ENCODE results near the gene NCOA1.

DNA sequence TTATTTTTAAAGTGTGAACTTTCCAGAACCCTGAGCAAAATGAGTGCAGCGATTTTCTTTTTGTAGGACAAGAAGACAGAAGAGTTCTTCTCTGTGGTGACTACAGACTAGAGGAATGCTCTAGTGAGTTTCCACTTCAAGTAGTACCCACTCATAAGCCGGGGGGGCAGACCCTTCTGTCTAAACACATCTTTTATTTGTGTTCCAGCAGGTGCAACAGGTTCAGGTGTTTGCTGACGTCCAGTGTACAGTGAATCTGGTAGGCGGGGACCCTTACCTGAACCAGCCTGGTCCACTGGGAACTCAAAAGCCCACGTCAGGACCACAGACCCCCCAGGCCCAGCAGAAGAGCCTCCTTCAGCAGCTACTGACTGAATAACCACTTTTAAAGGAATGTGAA, 277.0 kb downstream of the NCOA1 start:
- TF ChIP-seq, protein P1, sequence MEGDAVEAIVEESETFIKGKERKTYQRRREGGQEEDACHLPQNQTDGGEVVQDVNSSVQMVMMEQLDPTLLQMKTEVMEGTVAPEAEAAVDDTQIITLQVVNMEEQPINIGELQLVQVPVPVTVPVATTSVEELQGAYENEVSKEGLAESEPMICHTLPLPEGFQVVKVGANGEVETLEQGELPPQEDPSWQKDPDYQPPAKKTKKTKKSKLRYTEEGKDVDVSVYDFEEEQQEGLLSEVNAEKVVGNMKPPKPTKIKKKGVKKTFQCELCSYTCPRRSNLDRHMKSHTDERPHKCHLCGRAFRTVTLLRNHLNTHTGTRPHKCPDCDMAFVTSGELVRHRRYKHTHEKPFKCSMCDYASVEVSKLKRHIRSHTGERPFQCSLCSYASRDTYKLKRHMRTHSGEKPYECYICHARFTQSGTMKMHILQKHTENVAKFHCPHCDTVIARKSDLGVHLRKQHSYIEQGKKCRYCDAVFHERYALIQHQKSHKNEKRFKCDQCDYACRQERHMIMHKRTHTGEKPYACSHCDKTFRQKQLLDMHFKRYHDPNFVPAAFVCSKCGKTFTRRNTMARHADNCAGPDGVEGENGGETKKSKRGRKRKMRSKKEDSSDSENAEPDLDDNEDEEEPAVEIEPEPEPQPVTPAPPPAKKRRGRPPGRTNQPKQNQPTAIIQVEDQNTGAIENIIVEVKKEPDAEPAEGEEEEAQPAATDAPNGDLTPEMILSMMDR (optimal IDR thresholded peaks at IDR 0.05 in 1 of 3, IDR thresholded peaks at IDR 0.05 in 1 of 3, conservative IDR thresholded peaks at IDR 0.05 in 1 of 3; ENCODE audit: extremely low read depth in 1 of 3, insufficient read depth in 2 of 3, low read length in 3 of 3) = no peak
- no peak for TF ChIP-seq EZH2 (IDR thresholded peaks at IDR 0.05; ENCODE audit: low read length)

Measured in keratinocyte (primary cell).